Right kidney (tissue), 9 donors: Measurements from ENCODE around the gene TIE1.

Source experiments
- DNase-seq: peaks from one replicate; pipeline ENCODE4 v3.0.0-alpha.2; 2016
- long read RNA-seq, 8 donors: transcript quantifications; one replicate each; lab custom pipeline, GENCODE V29; 2026

TIE1 gene
- long read RNA-seq, donor 1, transcript TIE1-201 (23 exons, 3,882 nt) = major isoform, 5 of 13 reads
- long read RNA-seq, donor 1, partial matches to known transcripts = 8 of 13 reads
- long read RNA-seq, donor 1, other reads (novel, unspliced or antisense) = 0 of 13 reads
- long read RNA-seq, donor 2, partial matches to known transcripts = 6 of 7 reads
- long read RNA-seq, donor 2, other reads (novel, unspliced or antisense) = 0 of 7 reads
- long read RNA-seq, donor 3, partial matches to known transcripts = 0 of 1 reads
- long read RNA-seq, donor 3, other reads (novel, unspliced or antisense) = 0 of 1 reads
- long read RNA-seq, donor 4 = 0 reads
- long read RNA-seq, donor 5, partial matches to known transcripts = 9 of 14 reads
- long read RNA-seq, donor 5, other reads (novel, unspliced or antisense) = 0 of 14 reads
- long read RNA-seq, donor 6, partial matches to known transcripts = 5 of 7 reads
- long read RNA-seq, donor 6, other reads (novel, unspliced or antisense) = 0 of 7 reads
- long read RNA-seq, donor 7, partial matches to known transcripts = 0 of 4 reads
- long read RNA-seq, donor 7, other reads (novel, unspliced or antisense) = 0 of 4 reads
- long read RNA-seq, donor 8, partial matches to known transcripts = 0 of 3 reads
- long read RNA-seq, donor 8, other reads (novel, unspliced or antisense) = 0 of 3 reads

DNA sequence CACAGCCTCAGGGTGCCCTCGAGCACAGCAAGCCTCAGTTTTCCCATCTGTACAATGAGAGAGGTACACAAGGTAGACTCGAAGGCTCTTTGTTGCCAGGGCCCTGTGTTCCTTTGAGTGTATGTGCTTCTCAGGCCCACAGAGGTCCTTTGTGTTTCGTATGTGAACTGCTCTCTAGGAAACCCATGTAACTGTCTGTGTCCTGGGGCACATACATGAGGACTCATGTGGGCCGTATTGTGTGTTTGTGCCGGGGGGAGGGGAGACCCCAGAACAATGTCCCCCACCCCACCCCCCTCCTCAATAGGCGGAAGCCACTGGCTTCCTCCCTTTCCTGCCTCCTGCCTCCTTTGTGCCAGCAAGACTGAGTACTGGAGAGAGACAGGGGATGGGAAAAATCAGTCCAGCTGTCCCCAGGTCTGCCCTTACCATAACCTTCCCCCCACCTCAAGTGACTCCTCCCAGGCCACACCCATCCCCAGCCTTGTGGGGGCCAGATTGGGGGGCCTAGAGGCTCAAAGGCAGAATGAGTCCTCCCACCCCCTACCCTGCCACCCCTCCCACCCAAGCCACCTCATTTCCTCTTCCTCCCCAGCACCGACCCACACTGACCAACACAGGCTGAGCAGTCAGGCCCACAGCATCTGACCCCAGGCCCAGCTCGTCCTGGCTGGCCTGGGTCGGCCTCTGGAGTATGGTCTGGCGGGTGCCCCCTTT is at the start of gene TIE1:
TSS of gene TIE1 (plus strand) at position 605 of the 717 bp plus-strand sequence. CDS start at position 695, 90 bp downstream.
- DNase-seq = no peak

DNA sequence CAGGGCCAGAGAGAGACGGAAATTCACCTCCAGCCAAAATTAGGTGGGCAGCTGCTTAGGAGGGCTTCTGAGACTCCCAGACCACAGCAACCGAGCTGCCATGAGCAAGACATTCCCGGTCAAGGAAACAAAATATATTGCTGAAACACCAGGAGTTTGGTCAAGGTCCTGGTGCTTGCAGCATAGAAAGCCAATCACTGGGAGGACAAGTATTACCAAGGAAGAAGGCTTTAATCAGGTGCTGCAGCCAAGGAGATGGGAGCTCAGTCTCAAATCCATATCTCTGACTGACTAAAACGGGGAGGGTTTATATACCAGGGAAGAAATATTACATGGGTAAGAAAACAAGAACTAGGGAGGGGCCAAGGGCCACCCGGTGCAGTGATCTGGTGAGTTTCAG is 49.8 kb upstream of the TIE1 start:
- DNase-seq = no peak

DNA sequence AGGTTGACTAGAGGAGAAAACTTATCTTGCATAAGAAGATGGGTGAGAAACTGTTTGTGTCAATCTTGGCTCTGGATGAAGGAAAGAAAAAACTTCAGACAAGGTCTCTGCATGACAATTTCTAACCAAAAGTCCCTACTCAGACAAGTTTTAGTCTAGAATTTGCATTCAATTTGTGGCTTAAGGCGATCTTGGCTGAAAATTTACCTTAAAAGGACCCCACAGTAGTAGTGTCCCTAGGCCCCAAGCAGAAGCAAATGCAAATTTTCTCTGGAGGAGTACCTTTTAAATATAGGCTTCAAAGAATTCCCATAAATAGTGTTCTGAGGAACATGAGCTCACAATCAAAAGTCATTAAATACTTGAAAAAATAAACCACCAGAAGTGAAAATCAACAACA is 48.6 kb upstream of the TIE1 start:
- DNase-seq = no peak

DNA sequence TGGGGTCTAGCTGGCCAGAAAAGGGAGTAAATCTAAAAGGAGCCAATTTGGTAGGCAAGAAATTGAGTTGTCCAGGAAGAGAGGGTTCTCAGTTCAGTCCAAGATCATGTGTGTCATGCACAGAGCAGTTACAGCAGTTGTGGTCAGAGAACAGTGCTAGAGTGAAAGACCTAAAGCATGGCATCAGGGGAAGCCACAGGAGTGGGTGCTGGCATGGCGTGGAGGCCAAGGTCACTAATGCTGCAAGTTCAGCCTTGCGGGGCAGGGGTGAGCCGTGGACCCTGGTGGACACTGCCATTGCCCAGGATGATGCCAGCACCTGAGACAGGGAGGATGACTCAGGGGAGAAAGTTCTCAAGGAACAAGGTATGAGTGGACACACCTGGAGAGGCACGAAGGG is 47.6 kb upstream of the TIE1 start:
- no peak for DNase-seq

DNA sequence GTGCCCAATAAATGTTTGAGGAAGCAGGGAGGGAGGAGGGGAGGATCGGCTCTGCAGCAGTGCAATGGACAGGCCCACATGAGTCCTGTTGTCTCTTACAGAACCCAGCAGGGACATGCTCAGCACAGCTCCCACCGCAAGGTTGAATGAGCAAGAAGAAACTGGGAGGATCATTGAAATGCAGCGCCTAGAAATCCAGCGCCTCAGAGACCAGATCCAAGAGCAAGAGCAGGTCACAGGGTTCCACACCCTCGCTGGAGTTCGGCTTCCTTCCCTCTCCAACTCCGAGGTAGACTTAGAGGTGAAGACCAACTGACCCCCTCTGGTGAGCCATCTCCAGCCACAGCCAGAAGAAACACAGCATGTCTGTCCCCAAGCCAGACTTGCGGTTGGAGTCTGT is 46.9 kb upstream of the TIE1 start:
- DNase-seq = no peak

DNA sequence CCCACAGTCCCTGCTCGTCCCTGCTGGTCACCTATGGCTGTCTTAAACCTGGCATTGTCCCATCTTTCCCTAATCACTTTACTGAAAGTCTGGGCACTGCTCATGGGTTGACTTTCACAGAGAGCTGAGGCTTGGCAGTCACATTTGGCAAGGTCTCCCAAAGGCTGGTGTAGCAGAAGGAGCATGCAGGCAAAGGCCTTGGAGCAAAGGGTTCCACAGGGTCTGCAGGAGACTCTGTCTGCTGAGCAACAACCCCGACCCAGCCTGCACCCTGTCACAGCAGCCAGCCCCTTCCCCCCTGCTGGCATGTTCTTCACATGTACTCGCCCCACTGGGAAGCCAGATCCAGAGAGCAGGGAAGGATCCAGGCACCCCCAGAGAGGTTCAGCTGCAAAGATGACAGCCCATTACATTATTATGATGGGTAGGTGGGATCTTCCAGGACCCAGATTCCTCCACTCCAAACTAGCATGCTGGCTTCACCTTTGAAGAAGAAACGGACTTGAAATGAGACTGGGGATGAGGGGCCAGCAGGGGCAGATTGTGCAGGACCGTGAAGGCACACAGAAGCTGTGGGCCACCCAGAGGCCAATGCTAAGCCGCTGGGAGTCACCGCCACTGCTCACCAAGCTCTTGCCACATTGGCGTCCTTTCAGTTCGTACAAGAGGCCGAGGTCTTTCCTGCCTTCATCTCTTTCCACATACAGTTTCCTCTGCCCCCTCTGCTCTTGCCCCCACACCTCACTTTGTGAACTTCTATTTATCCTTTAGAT is 45.2 kb upstream of the TIE1 start:
- no peak for DNase-seq

DNA sequence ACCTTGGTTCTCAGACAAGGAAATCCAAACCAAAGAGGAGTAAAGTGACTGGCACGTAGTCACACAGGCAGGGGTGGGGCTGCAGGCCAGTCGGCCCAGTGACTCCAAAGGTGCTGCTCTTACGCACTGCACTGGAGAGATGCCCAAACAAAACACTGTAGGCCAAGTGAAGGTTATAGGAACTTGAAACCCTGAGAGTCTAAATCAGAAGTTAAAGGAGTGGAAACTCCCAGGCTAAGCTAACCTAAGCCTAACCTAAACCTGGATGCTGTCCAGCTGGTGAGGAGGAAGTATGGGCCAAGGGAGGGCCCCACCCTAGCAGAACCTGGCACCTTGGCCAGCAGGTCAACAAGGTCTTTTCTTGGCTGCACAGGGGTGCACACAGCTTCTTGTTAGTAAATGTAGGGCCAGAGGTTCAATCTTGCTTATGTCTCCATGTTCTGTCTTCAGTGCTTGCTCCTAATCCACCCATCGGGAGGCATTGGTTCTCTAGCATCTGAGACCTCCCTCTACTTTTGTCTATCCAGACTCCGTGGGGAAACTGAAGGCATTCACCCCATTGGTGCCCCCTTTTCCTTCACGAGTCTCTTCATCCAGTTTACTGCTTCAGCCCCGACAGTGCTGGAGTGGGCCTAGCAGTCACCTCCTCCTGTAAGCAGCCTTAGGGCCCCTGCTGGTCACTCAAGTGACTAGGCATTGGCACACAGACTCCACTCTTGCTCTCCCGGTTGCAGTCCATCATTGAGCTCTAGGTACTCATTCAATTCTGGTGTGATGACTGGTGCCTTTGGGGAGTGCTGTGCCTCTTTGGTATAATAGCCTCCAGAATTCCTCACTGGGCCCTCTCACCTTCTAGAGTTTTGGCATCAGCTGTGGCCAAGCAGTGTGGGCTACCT is 43.9 kb upstream of the TIE1 start:
- no peak for DNase-seq

DNA sequence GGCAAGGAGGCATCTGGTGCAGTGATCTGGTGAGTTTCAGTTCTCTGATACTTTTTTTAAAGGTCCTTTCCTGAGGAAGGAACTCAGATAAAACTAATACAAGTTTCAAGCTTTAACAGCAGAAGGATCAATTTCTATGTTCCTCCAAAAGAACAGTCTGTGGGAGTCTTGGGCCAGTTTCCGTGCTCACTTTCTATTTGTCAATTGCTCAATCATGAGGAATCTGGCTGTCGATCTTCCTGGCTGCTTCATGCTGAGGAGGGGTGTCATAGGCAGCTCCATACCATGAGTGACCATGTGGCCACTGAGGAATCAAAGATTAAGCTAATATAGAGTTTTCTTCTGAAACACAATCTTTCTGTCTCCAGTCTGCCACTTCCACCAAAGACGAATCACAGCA is 42.4 kb upstream of the TIE1 start:
- DNase-seq = no peak

DNA sequence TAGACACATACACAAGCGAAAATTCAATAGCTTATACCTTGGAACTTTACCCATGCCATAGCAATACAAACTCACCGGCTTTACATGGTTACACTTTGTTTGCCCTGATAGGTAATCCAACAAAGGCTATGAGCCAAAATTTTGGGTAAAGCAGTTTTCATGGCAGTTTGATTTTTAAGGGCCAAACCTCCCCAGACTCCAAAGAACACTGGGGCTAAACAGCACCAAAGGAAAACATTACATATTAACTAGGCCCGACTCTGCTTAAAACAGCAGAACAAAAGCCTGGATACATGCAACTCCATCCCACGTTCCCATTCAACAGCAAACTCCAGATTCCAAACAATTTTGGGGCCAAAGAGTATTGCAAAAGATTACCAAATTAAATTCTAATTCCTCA is 35.4 kb upstream of the TIE1 start:
- no peak for DNase-seq

DNA sequence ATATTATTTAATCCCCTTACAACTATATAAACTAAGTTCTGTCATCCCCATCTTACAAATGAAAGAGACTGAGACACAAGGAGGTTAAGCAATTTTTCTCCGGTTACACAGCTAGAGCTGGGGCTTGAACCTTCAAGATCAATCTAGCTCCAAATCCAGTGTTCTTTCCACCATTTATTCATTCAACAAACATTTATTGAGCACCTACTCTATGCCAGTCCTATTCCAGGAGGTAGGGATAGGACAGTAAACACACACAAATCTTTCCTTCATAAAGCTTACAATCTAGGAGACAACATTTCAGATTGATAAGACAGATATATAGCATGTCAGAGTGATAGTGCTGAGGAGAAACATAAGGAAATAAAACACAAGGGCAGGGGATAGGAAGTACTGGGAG is 33.9 kb upstream of the TIE1 start:
- DNase-seq = no peak

DNA sequence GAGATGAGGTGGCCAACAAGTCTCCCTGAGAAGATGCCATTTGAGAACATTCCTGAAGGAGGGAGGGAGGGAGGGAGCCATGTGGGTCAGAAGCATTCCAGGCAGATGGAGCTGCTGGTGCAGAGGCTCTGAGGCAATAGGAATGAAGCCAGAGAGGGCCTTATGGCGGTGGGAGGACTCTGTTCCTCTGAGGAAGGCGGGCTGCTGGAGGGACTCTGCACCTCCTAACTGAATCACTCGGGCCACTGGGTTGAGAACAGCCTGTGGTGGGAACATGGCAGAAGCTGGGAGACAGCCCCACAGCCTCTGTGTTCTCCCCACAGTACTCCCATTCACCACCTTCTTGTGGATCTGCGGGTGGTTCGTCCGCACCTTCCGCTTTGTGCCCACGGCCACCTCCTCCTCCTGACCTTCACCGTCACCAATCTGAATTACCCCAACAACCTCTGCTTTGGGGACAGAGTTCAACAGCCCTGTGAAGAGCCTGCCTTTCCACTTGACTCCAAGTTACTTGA is 33.4 kb upstream of the TIE1 start:
- DNase-seq = no peak

DNA sequence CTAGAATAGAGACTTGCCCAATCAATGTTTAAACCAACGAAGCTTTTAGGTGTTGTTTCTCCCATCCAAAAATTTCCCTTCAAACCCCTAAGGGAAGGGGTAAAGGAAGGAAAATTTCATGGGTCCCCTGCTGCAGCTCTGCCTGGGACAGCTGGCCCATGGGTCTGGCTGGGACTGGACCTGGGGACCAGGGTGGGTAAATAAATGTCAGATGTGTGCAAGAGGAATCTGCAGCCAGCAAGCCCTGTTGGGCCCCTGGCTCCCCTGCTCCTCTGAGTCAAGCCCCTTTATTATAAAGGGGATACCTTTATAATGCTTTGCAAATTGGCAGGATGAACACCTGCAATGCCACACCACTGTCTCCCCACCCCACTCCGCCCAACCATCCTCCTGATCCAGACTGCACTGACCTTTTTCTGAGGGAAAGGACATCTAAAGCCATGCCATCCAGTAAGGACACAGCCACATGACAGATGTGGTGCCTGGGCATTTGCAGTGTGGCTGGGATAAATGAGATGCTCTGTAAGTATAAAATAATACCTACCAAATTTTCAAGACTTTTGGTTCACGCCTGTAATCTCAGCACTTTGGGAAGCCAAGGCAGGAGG is 32.9 kb upstream of the TIE1 start:
- DNase-seq = no peak

DNA sequence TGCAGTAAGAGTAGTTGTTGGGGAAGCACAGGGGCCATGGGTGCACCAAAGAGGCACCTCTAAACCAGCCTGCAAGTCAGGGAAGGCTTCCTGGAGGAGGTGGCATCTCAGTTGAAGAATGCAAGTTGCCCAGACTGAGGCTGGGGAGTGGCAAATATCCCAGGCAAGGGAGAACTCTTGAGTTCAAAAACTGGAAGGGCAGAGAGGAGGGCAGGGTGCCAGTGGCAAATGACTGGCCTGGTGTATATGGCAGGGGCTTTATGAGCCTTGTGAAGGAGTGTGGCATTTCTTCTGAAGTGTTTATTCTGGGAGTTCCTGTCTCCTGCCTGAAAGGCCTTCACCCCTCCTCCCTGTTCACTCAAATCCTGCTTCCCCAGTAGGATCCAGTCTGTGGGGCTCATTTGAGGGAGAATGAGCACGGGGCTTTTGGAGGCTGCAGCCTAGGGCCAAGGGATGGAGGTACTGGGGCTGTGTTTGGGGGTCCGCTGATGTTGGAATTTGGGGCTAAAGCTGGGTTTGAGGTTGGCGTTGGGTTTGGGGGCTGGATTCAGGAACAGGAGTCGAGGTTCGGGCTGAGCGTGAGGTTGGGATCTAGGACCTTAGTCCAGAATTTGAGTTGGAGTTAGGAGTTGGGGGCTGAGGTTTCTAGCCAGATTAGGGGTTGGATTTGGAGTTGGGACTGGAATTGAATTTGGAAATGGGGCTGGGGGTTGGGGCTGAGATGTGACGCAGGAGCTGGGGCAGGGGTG is 31.0 kb upstream of the TIE1 start, which contains the start of gene TMEM125:
TSS of gene TMEM125 (plus strand) at position 357 of the 749 bp plus-strand sequence. CDS start 2,740 bp downstream, outside the sequence.
- no peak for DNase-seq

DNA sequence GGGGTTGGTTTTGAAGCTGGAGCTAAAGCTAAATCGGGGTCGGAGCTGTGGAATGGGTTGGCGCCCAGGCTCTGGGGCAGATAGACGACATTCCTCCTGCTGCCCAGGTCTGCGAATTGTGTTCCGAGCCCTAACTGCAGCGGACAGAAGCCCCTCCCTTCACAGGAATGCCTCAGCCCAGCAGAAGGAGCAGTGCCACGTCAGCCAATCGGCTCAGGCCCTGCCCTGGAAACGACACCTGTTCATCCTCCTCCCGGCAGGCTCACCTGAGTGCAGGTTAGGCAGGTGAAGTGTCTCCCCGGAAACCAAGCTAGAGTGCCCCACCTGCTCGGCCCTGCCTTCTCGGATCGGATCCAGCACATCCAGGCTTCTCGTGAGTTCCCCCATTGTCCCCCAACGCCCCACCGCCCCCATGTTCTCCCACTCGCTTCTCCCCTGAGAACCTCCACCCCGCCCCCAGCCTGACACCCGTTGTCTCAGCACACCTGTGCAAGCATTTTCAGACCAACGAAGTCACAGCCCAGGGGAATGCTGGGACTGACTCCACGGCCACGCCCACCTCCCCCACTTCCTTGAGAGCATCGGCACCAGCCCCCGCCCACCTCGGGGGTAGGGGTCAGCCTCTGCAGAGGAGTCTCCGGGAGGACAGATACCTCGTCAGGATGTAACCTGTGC is 30.2 kb upstream of the TIE1 start:
- DNase-seq = no peak

DNA sequence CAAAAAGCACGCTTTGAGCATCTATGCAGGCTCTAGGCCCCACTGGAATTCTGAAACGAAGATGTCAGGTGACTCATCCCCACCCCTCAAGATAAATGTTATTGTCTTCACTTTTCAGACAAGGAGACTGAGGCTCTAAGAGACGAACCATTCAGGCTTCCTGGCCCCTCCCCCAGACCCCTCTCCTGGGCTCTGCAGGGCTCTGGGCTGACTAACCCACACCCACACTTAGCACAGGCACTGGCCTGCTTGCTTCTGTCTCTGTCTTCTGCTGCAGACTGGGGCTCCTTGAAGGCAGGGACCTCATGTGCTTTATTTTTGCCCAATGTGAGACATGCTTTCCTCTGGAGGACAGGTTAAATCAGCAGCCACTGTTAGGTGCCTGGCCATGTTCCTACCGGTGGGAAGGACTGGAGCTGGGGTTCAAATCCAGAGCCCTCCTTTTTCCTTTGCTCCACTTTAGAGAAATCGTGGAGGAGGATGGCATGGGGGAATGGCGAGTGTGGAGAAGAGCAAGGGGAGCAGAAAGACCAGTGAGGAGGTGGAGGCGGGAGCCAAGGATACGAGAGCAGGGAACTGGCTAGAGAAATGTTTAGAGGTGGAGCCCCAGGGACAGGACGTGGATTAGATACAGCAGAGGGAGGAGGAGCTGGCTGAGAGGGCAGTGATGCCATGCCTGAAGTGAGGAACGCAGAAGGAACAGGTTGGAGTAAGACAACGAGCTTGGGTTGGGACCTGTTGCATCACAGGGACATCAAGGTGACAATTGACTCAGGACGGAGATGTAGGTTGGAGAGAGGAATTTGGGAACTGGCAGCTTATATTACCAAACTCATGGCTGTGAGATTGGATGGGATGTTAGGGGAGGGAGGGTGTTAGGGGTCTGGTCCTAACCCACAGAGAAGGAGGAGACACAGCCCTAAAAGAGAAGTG is 29.3 kb upstream of the TIE1 start:
- DNase-seq = no peak

DNA sequence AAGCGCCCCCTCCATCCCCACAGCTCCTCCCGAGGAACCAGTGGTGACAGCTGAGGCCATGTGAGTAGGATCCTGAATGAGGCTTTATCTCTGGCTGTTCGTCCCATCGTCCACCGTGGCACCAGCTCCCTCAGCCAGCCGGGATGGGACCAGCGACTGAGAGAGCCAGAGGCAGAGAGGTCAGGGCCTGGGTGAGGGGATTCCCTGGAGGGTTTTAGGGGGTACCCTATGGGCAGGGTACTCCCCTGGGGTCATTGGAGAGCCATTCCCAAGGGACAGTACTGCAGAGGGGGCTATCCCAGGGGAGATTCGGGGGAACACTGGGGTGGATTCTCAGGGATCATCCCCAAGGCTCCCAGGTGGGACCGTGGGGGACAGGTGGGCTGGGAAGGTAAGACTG is 28.6 kb upstream of the TIE1 start:
- no peak for DNase-seq

DNA sequence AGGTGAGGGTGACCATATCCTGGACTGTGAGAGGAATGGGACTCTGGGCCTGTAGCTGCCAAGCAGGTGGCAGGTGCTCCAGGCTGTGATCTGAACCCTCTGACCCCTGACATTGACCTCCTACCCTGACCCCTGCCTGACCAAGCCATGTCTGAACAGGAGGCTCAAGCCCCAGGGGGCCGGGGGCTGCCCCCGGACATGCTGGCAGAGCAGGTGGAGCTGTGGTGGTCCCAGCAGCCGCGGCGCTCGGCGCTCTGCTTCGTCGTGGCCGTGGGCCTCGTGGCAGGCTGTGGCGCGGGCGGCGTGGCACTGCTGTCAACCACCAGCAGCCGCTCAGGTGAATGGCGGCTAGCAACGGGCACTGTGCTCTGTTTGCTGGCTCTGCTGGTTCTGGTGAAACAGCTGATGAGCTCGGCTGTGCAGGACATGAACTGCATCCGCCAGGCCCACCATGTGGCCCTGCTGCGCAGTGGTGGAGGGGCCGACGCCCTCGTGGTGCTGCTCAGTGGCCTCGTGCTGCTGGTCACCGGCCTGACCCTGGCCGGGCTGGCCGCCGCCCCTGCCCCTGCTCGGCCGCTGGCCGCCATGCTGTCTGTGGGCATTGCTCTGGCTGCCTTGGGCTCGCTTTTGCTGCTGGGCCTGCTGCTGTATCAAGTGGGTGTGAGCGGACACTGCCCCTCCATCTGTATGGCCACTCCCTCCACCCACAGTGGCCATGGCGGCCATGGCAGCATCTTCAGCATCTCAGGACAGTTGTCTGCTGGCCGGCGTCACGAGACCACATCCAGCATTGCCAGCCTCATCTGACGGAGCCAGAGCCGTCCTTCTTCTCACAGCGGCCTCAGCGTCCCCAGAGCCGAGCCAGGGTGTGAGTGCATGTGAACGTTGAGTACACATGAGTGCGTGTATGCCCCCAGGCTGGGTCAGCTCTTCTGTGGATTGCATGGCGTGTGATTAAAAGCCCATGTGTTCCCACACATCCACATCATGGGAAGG is 27.9 kb upstream of the TIE1 start:
- DNase-seq = no peak
